ENCODE measurements around the gene RBKS.

RBKS gene

DNA sequence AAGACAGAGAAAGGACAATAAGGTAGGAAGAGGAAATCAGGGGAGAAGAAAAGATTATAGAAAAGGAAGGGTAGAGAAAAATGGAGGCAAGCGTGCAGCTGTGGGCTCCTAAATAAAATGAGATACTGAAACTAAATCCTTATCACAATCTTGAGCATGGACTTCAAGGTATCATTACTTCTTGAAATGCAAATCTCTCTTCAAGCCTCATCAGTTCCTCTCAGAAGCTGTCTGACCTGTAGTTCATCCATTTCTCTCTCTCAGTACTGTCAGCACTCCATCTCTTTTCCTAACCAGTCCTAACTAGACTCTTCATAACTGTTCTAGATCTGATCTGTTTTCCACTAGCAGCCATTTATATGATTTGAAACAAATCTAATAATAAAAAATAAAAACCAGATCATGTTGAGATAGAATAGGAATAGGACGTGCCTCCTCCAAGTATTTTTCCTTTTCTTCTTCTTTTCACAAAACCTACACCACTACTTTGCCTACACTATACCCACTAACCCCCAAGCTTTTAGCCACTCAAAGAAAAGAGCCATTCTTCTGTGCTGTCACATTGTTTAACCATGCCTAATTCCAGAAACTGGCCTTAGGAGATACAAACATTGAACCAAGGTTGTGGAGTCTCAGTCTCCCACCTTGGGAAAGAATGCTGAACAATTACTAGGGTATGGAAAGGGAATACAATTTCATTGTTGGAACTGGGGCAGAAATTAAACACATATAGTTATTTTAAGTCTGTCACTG, 21.4 kb upstream of the RBKS start:
- no peak overlapping the region for H3K9ac ChIP-seq
- no peak overlapping the region for H2AFZ ChIP-seq (ENCODE audit: low read depth)
- no peaks in the 10 kb centered on the region for H3K36me3 ChIP-seq (ENCODE audit: insufficient read depth)
- no peak overlapping the region for H3K27ac ChIP-seq
- no peak overlapping the region for H3K4me2 ChIP-seq
- H4K20me1 ChIP-seq (ENCODE audit: insufficient read depth) = no peaks in the 10 kb centered on the region
- H3K27me3 ChIP-seq (ENCODE audit: insufficient read depth, low read depth) = no peaks in the 10 kb centered on the region
- TF ChIP-seq, protein P1, sequence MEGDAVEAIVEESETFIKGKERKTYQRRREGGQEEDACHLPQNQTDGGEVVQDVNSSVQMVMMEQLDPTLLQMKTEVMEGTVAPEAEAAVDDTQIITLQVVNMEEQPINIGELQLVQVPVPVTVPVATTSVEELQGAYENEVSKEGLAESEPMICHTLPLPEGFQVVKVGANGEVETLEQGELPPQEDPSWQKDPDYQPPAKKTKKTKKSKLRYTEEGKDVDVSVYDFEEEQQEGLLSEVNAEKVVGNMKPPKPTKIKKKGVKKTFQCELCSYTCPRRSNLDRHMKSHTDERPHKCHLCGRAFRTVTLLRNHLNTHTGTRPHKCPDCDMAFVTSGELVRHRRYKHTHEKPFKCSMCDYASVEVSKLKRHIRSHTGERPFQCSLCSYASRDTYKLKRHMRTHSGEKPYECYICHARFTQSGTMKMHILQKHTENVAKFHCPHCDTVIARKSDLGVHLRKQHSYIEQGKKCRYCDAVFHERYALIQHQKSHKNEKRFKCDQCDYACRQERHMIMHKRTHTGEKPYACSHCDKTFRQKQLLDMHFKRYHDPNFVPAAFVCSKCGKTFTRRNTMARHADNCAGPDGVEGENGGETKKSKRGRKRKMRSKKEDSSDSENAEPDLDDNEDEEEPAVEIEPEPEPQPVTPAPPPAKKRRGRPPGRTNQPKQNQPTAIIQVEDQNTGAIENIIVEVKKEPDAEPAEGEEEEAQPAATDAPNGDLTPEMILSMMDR (conservative IDR thresholded peaks at IDR 0.05; ENCODE audit: low read depth, low read length) = no peak
- no peaks in the 10 kb centered on the region for H3K4me1 ChIP-seq (ENCODE audit: low read depth, poor library complexity, severe bottlenecking)
- H3K4me3 ChIP-seq (IDR thresholded peaks at IDR 0.05; ENCODE audit: insufficient read depth, low read depth, low read length) = no peak overlapping the region
- no peaks in the 10 kb centered on the region for H3K79me2 ChIP-seq (ENCODE audit: insufficient read depth, low read depth)

GRCh38 chr2:27909901-27910300, 19.7 kb upstream of the RBKS start:
- no peaks in the 10 kb centered on the region for H4K20me1 ChIP-seq (ENCODE audit: insufficient read depth)
- no peaks in the 10 kb centered on the region for H3K4me1 ChIP-seq (ENCODE audit: low read depth, poor library complexity, severe bottlenecking)
- no peak overlapping the region for H2AFZ ChIP-seq (ENCODE audit: low read depth)
- no peak overlapping the region for H3K27ac ChIP-seq
- no peak overlapping the region for H3K4me3 ChIP-seq (IDR thresholded peaks at IDR 0.05; ENCODE audit: insufficient read depth, low read depth, low read length)
- TF ChIP-seq, protein P1 (conservative IDR thresholded peaks at IDR 0.05; ENCODE audit: low read depth, low read length) = no peak
- no peaks in the 10 kb centered on the region for H3K79me2 ChIP-seq (ENCODE audit: insufficient read depth, low read depth)
- no peak overlapping the region for H3K9ac ChIP-seq
- H3K36me3 ChIP-seq (ENCODE audit: insufficient read depth) = no peaks in the 10 kb centered on the region
- no peaks in the 10 kb centered on the region for H3K27me3 ChIP-seq (ENCODE audit: insufficient read depth, low read depth)
- no peak overlapping the region for H3K4me2 ChIP-seq

- H3K4me1 ChIP-seq (ENCODE audit: low read depth, poor library complexity, severe bottlenecking) = no peaks in the 10 kb centered on the region
- no peaks in the 10 kb centered on the region for H3K27me3 ChIP-seq (ENCODE audit: insufficient read depth, low read depth)
- TF ChIP-seq, protein P1 (conservative IDR thresholded peaks at IDR 0.05; ENCODE audit: low read depth, low read length) = no peak
- no peak overlapping the region for H3K4me3 ChIP-seq (IDR thresholded peaks at IDR 0.05; ENCODE audit: insufficient read depth, low read depth, low read length)
- no peaks in the 10 kb centered on the region for H3K79me2 ChIP-seq (ENCODE audit: insufficient read depth, low read depth)
- H4K20me1 ChIP-seq (ENCODE audit: insufficient read depth) = no peaks in the 10 kb centered on the region
- no peaks in the 10 kb centered on the region for H3K36me3 ChIP-seq (ENCODE audit: insufficient read depth)
- H3K27ac ChIP-seq = no peak overlapping the region
- H3K9ac ChIP-seq = no peak overlapping the region
- no peak overlapping the region for H2AFZ ChIP-seq (ENCODE audit: low read depth)
- no peak overlapping the region for H3K4me2 ChIP-seq
These were observed 17.4 kb upstream of the RBKS start for GRCh38 chr2:27907547-27907946.

DNA sequence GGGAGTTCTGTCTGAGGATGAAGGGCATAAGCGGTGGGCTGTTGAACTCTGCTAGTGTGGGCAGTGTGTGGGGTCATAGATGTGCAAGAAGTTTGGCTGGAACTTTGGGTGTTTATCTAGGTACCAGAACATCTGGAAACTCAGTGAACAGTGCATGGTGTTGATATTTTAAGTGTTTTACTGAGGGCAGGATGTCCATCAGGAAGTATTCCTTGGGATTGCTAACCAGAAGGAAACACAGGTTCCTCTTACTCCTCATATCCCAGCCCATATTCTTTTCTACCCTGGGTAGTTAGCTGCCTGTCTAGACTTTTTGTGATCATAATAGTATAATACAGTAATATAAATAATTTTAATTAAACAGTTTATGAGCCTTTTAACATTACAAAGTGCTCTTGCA, 15.9 kb upstream of the RBKS start:
- TF ChIP-seq, protein P1 (conservative IDR thresholded peaks at IDR 0.05; ENCODE audit: low read depth, low read length) = no peak
- Histone ChIP-seq H3K79me2 (ENCODE audit: insufficient read depth, low read depth) (no peaks in the 10 kb centered on the region), H3K4me1 (ENCODE audit: low read depth, poor library complexity, severe bottlenecking) (no peaks in the 10 kb centered on the region), H3K9ac (no peak overlapping the region), H3K27ac (no peak overlapping the region), H3K36me3 (ENCODE audit: insufficient read depth) (no peaks in the 10 kb centered on the region), H3K27me3 (ENCODE audit: insufficient read depth, low read depth) (no peaks in the 10 kb centered on the region), H4K20me1 (ENCODE audit: insufficient read depth) (no peaks in the 10 kb centered on the region), H3K4me2 (no peak overlapping the region), H2AFZ (ENCODE audit: low read depth) (no peak overlapping the region), H3K4me3 (IDR thresholded peaks at IDR 0.05; ENCODE audit: insufficient read depth, low read depth, low read length) (no peak overlapping the region)
